Measurements from ENCODE around the gene PRND.

GRCh38 chr20:4699957-4700356 lies 21.8 kb upstream of the PRND start:
- TF ChIP-seq CTCF (IDR thresholded peaks at IDR 0.05) (no peak), EP300 (IDR thresholded peaks at IDR 0.05) (no peak), POLR2AphosphoS5 (IDR thresholded peaks at IDR 0.05) (no peak), POLR2A (IDR thresholded peaks at IDR 0.05) (no peak)
